GM23248 (cell line): ENCODE measurements around the gene SSH3. TPM values are rescaled to one million over a fixed set of nuclear protein-coding genes. Genes with fewer than 3 reads are reported as not detected.

Experiments
- DNase-seq: peaks from one replicate; pipeline ENCODE4 v3.0.0-alpha.2; 2015
- H2AFZ ChIP-seq: fragments of 200-600 bp; sonication (generic); 2 replicates; pipeline ENCODE4 v1.6.1; 2016; ENCODE audit warnings: antibody characterized with exemption
- H3F3A ChIP-seq: fragments of 200-600 bp; sonication (generic); 2 replicates; pipeline ENCODE4 v1.6.1; 2016; ENCODE audit warnings: mild to moderate bottlenecking, antibody characterized with exemption, mixed run types; ENCODE audit not compliant: insufficient read depth
- H3K27ac ChIP-seq: fragments of 200-600 bp; sonication (generic); 2 replicates; pipeline ENCODE4 v1.5.1; 2016; ENCODE audit warnings: mild to moderate bottlenecking
- H3K27me3 ChIP-seq: fragments of 200-600 bp; sonication (generic); replicated peaks from 2 replicates; pipeline ENCODE4 v1.6.1; 2016; ENCODE audit warnings: mild to moderate bottlenecking; ENCODE audit not compliant: insufficient read depth
- H3K36me3 ChIP-seq: fragments of 200-600 bp; sonication (generic); 2 replicates; pipeline ENCODE4 v1.6.1; 2016; ENCODE audit warnings: low read depth, mild to moderate bottlenecking
- H3K4me1 ChIP-seq: fragments of 200-600 bp; sonication (generic); 2 replicates; pipeline ENCODE4 v1.6.1; 2016; ENCODE audit warnings: mild to moderate bottlenecking; ENCODE audit not compliant: insufficient read depth
- H3K4me2 ChIP-seq: fragments of 200-600 bp; sonication (generic); one replicate; pipeline ENCODE4 v1.6.1; 2016; ENCODE audit warnings: mild to moderate bottlenecking; ENCODE audit not compliant: unreplicated experiment
- H3K4me3 ChIP-seq: fragments of 200-600 bp; sonication (generic); 2 replicates; pipeline ENCODE4 v1.5.1; 2016; ENCODE audit warnings: mild to moderate bottlenecking
- H3K79me2 ChIP-seq: fragments of 200-600 bp; sonication (generic); 2 replicates; pipeline ENCODE4 v1.6.1; 2016; ENCODE audit warnings: mild to moderate bottlenecking; ENCODE audit not compliant: insufficient read depth
- H3K9ac ChIP-seq: fragments of 200-600 bp; sonication (generic); 2 replicates; pipeline ENCODE4 v1.6.1; 2016; ENCODE audit warnings: mild to moderate bottlenecking
- H3K9me2 ChIP-seq: fragments of 200-600 bp; sonication (generic); 2 replicates; pipeline ENCODE4 v1.6.1; 2016; ENCODE audit warnings: mixed run types, mild to moderate bottlenecking, moderate library complexity; ENCODE audit not compliant: insufficient read depth
- H3K9me3 ChIP-seq: fragments of 200-600 bp; sonication (generic); one replicate; pipeline ENCODE4 v1.6.1; 2017; ENCODE audit warnings: low read depth
- H4K20me1 ChIP-seq: fragments of 200-600 bp; sonication (generic); 2 replicates; pipeline ENCODE4 v1.6.0; 2016; ENCODE audit not compliant: insufficient read depth
- EZH2 ChIP-seq: fragments of 200-600 bp; sonication (generic); IDR thresholded peaks from 2 replicates; pipeline ENCODE4 v1.6.1; 2018; ENCODE audit warnings: antibody characterized with exemption, mild to moderate bottlenecking; ENCODE audit not compliant: insufficient read depth, poor library complexity, severe bottlenecking
- EZH2phosphoT487 ChIP-seq: fragments of 200-600 bp; sonication (generic); IDR thresholded peaks from 2 replicates; pipeline ENCODE4 v1.6.1; 2018; ENCODE audit warnings: antibody characterized with exemption, moderate library complexity, mild to moderate bottlenecking, low read depth; ENCODE audit not compliant: insufficient read depth
- WGBS, 2 experiments: methylation state at CpG; one replicate each; pipeline ENCODE4 v1.1.6; 2015 to 2017; ENCODE audit warnings: low lambda C conversion rate in 2 of 2, low coverage in 1 of 2; ENCODE audit errors: missing lambda C conversion rate in 2 of 2; 5-methylcytosine and 5-hydroxymethylcytosine counted together
- in situ Hi-C: fragments of 300-500 bp; cut with MboI; formaldehyde crosslinking; loops from 2 replicates; pipeline ENCODE4 v1.15.0; 2020
- polyA plus RNA-seq: library from polyadenylated mRNA; unstranded; fragments of >200 nt; fragmentation: Nextera tagmentation; extraction: Ambion mirVana; gene quantifications from 2 replicates; pipeline ENCODE4 v1.2.1, GENCODE V29; 2016
- small RNA-seq: library from RNA; depleted of rRNA; stranded (forward); fragments of <200 nt; gene quantifications from one replicate; pipeline ENCODE3, GENCODE V24; 2014; ENCODE audit warnings: low read depth, low replicate concordance
- total RNA-seq: library from RNA; depleted of rRNA; stranded (reverse); fragments of >200 nt; shearing (Covaris generic); gene quantifications from 2 replicates; pipeline ENCODE4 v1.2.3, GENCODE V29; 2014; rRNA removed

SSH3 gene
- total and polyA plus RNA-seq, 2 experiments from 2014 or later: 20.1 to 26.4 TPM

GRCh38 chr11:67356864-67357561, 53.7 kb downstream of the SSH3 start:
- Histone ChIP-seq H3K27me3 (no peaks in the 10 kb centered on the region), H3K9me3 (no peaks in the 10 kb centered on the region), H3K27ac (peak overlapping the region; percentile 97), H3K4me2 (peak overlapping the region; percentile 44), H3K4me1 (peaks cover 52% of the 10 kb centered on the region), H2AFZ (no peak overlapping the region), H3K4me3 (no peak overlapping the region), H3F3A (peaks cover 82% of the 10 kb centered on the region), H3K36me3 (peaks cover 2% of the 10 kb centered on the region; the same call in 1 of the 2 replicates), H3K9ac (peak overlapping the region; percentile 93), H4K20me1 (no peaks in the 10 kb centered on the region), H3K79me2 (peaks cover 31% of the 10 kb centered on the region), H3K9me2 (no peaks in the 10 kb centered on the region)
- in situ Hi-C loops: no loop called here
- TF ChIP-seq EZH2 (no peak), EZH2phosphoT487 (no peak)
- WGBS, 2 experiments: 7 to 18% methylated on average over 3 of the region's 3 CpGs
- DNase-seq: peak; percentile 85

- in situ Hi-C loops: no loop called here
- peak overlapping the region; percentile 97 for H3K27ac ChIP-seq
Observed at GRCh38 chr11:67357831-67358670, 54.7 kb downstream of the SSH3 start.

More at GRCh38 chr11:67357831-67358670, 54.7 kb downstream of the SSH3 start:
- DNase-seq: peak; percentile 74
- Histone ChIP-seq H3K9ac (peak overlapping the region; percentile 93), H3K4me2 (peak overlapping the region; percentile 44), H3K4me1 (peaks cover 52% of the 10 kb centered on the region), H3K9me3 (no peaks in the 10 kb centered on the region), H3K27me3 (no peaks in the 10 kb centered on the region), H3K9me2 (no peaks in the 10 kb centered on the region), H3K4me3 (no peak overlapping the region), H3F3A (peaks cover 85% of the 10 kb centered on the region), H2AFZ (no peak overlapping the region), H3K79me2 (peaks cover 31% of the 10 kb centered on the region), H4K20me1 (no peaks in the 10 kb centered on the region), H3K36me3 (peaks cover 5% of the 10 kb centered on the region; the same call in 1 of the 2 replicates)
- WGBS, 2 experiments: 74 to 75% methylated on average over 12 of the region's 12 CpGs
- TF ChIP-seq EZH2phosphoT487 (no peak), EZH2 (no peak)

Small RNA genes lying within 50 kb of the gene (small RNA-seq; reads per million reads assigned to genes)
- gene RN7SKP239: not detected

Other genes starting within 250 kb of the SSH3 start
- gene RHOD, start 246.7 kb upstream of the SSH3 start, total RNA-seq: 14.2 and 28.7 TPM in 2 replicates
- 32.3 and 33.2 TPM in 2 replicates for gene RHOD, start 246.7 kb upstream of the SSH3 start, polyA plus RNA-seq
- gene KDM2A, start 184.3 kb upstream of the SSH3 start, total RNA-seq: 23.4 and 34.4 TPM in 2 replicates
- gene KDM2A, start 184.3 kb upstream of the SSH3 start, polyA plus RNA-seq: 10.9 and 12.1 TPM in 2 replicates
- gene GRK2, start 37.1 kb upstream of the SSH3 start, total RNA-seq: 43.0 and 54.9 TPM in 2 replicates
- gene GRK2, start 37.1 kb upstream of the SSH3 start, polyA plus RNA-seq: 6.0 and 7.8 TPM in 2 replicates
- 27.6 and 42.9 TPM in 2 replicates for gene ANKRD13D, start 14.2 kb upstream of the SSH3 start, total RNA-seq
- gene ANKRD13D, start 14.2 kb upstream of the SSH3 start, polyA plus RNA-seq: 13.4 and 16.4 TPM in 2 replicates
- gene POLD4, start 50.0 kb downstream of the SSH3 start, total RNA-seq: 86.6 and 109 TPM in 2 replicates
- 121 and 136 TPM in 2 replicates for gene POLD4, start 50.0 kb downstream of the SSH3 start, polyA plus RNA-seq
- gene CLCF1, start 70.1 kb downstream of the SSH3 start, total RNA-seq: 33.0 and 39.1 TPM in 2 replicates
- gene CLCF1, start 70.1 kb downstream of the SSH3 start, polyA plus RNA-seq: 20.0 and 21.1 TPM in 2 replicates
- gene RAD9A, start 88.5 kb downstream of the SSH3 start, total RNA-seq: 0.51 and 4.6 TPM in 2 replicates
- gene RAD9A, start 88.5 kb downstream of the SSH3 start, polyA plus RNA-seq: 3.9 and 5.7 TPM in 2 replicates
- 140 and 172 TPM in 2 replicates for gene PPP1CA, start 98.3 kb downstream of the SSH3 start, total RNA-seq
- 207 and 222 TPM in 2 replicates for gene PPP1CA, start 98.3 kb downstream of the SSH3 start, polyA plus RNA-seq
- gene TBC1D10C, start 100.6 kb downstream of the SSH3 start, total RNA-seq: not detected in 2 replicates
- gene TBC1D10C, start 100.6 kb downstream of the SSH3 start, polyA plus RNA-seq: 0.25 TPM in 1 of 2 replicates, not detected in the other
- 0.38 and 0.43 TPM in 2 replicates for gene CARNS1, start 112.1 kb downstream of the SSH3 start, total RNA-seq
- gene CARNS1, start 112.1 kb downstream of the SSH3 start, polyA plus RNA-seq: 0.13 and 0.38 TPM in 2 replicates
- gene RPS6KB2, start 125.0 kb downstream of the SSH3 start, total RNA-seq: 68.0 and 71.2 TPM in 2 replicates
- gene RPS6KB2, start 125.0 kb downstream of the SSH3 start, polyA plus RNA-seq: 52.3 and 53.0 TPM in 2 replicates
- gene PTPRCAP, start 134.2 kb downstream of the SSH3 start, total RNA-seq: not detected in 2 replicates
- gene PTPRCAP, start 134.2 kb downstream of the SSH3 start, polyA plus RNA-seq: 0.43 and 0.68 TPM in 2 replicates
- 107 and 113 TPM in 2 replicates for gene CORO1B, start 139.9 kb downstream of the SSH3 start, total RNA-seq
- 78.1 and 80.2 TPM in 2 replicates for gene CORO1B, start 139.9 kb downstream of the SSH3 start, polyA plus RNA-seq
- gene GPR152, start 149.2 kb downstream of the SSH3 start, total RNA-seq: not detected in 2 replicates
- gene GPR152, start 149.2 kb downstream of the SSH3 start, polyA plus RNA-seq: not detected in 2 replicates
- gene CABP4, start 151.8 kb downstream of the SSH3 start, total RNA-seq: not detected in 2 replicates
- gene CABP4, start 151.8 kb downstream of the SSH3 start, polyA plus RNA-seq: not detected in 2 replicates
- gene TMEM134, start 165.7 kb downstream of the SSH3 start, total RNA-seq: 13.4 and 67.2 TPM in 2 replicates
- gene TMEM134, start 165.7 kb downstream of the SSH3 start, polyA plus RNA-seq: 99.3 and 103 TPM in 2 replicates
- gene AIP, start 179.5 kb downstream of the SSH3 start, total RNA-seq: 46.4 and 58.5 TPM in 2 replicates
- 56.1 and 57.3 TPM in 2 replicates for gene AIP, start 179.5 kb downstream of the SSH3 start, polyA plus RNA-seq
- 30.7 and 31.2 TPM in 2 replicates for gene PITPNM1, start 201.8 kb downstream of the SSH3 start, total RNA-seq
- gene PITPNM1, start 201.8 kb downstream of the SSH3 start, polyA plus RNA-seq: 10.8 and 12.1 TPM in 2 replicates
- gene CDK2AP2, start 204.6 kb downstream of the SSH3 start, total RNA-seq: 20.5 and 29.6 TPM in 2 replicates
- gene CDK2AP2, start 204.6 kb downstream of the SSH3 start, polyA plus RNA-seq: 54.1 and 55.2 TPM in 2 replicates
- not detected in 2 replicates for gene CABP2, start 219.9 kb downstream of the SSH3 start, total RNA-seq
- not detected in 2 replicates for gene CABP2, start 219.9 kb downstream of the SSH3 start, polyA plus RNA-seq